Measurements from ENCODE around the gene NAPEPLD.
"Not testable (repeated sequence)": the region's sequence is repeated elsewhere in the genome, so short reads cannot be mapped to it uniquely, and the experiment has no call there.

The NAPEPLD gene

GRCh38 chr7:103148994-103149807 lies at the start of gene NAPEPLD:
NAPEPLD (minus strand) TSS chr7:103149099; CDS start chr7:103128776, 20,323 bp downstream.
- H3K27ac ChIP-seq: peak within 1 kb of the TSS; percentile 84 to 99 (median 97)
- H3K4me3 ChIP-seq: peak within 1 kb of the TSS; percentile 50 to 79 (median 59)

GRCh38 chr7:103198079-103198478 lies 49.2 kb upstream of the NAPEPLD start:
- H3K4me3 ChIP-seq: not testable (repeated sequence)

GRCh38 chr7:103195364-103195763 lies 46.5 kb upstream of the NAPEPLD start:
- not testable (repeated sequence) for H3K27ac ChIP-seq

More at GRCh38 chr7:103198079-103198478, 49.2 kb upstream of the NAPEPLD start:
- not testable (repeated sequence) for H3K27ac ChIP-seq

GRCh38 chr7:103172415-103173146 lies 23.7 kb upstream of the NAPEPLD start:
- H3K27ac ChIP-seq, H3K4me3 ChIP-seq: not testable (repeated sequence)

More at GRCh38 chr7:103195364-103195763, 46.5 kb upstream of the NAPEPLD start:
- not testable (repeated sequence) for H3K4me3 ChIP-seq

GRCh38 chr7:103171695-103172414 lies 23.0 kb upstream of the NAPEPLD start:
- not testable (repeated sequence) for H3K27ac ChIP-seq, H3K4me3 ChIP-seq

GRCh38 chr7:103166921-103167544 lies 18.1 kb upstream of the NAPEPLD start:
- H3K27ac ChIP-seq: not testable (repeated sequence)

GRCh38 chr7:103163087-103163825 lies 14.4 kb upstream of the NAPEPLD start:
- not testable (repeated sequence) for H3K4me3 ChIP-seq, H3K27ac ChIP-seq

More at GRCh38 chr7:103166921-103167544, 18.1 kb upstream of the NAPEPLD start:
- not testable (repeated sequence) for H3K4me3 ChIP-seq

- H3K4me3 ChIP-seq, H3K27ac ChIP-seq: not testable (repeated sequence)
These were observed 13.7 kb upstream of the NAPEPLD start for GRCh38 chr7:103162641-103163040.

GRCh38 chr7:103161998-103162616 lies 13.2 kb upstream of the NAPEPLD start:
- H3K27ac ChIP-seq, H3K4me3 ChIP-seq: not testable (repeated sequence)

- H3K4me3 ChIP-seq, H3K27ac ChIP-seq: not testable (repeated sequence)
These were observed 10.2 kb upstream of the NAPEPLD start for GRCh38 chr7:103159072-103159471.

GRCh38 chr7:103155331-103156024 lies 6.6 kb upstream of the NAPEPLD start:
- H3K4me3 ChIP-seq: peak overlapping the region in 1 of 7 experiments; percentile 4
- H3K27ac ChIP-seq: not testable (repeated sequence)

- Histone ChIP-seq H3K4me3 (no peak overlapping the region), H3K27ac (no peak overlapping the region)
These were observed 5.1 kb upstream of the NAPEPLD start for GRCh38 chr7:103154042-103154441.

GRCh38 chr7:103152744-103153617 lies 4.1 kb upstream of the NAPEPLD start:
- not testable (repeated sequence) for H3K4me3 ChIP-seq, H3K27ac ChIP-seq

- H3K4me3 ChIP-seq, H3K27ac ChIP-seq: not testable (repeated sequence)
These were observed 3.2 kb upstream of the NAPEPLD start for GRCh38 chr7:103151993-103152676.

GRCh38 chr7:103150192-103150591 lies 1.3 kb upstream of the NAPEPLD start:
- peak overlapping the region in 1 of 21 experiments; percentile 99 for H3K27ac ChIP-seq
- H3K4me3 ChIP-seq: peak overlapping the region in 2 of 7 experiments; percentile 50 to 69

- peak overlapping the region in 20 of 21 experiments; percentile 84 to 99 (median 97) for H3K27ac ChIP-seq
- peak overlapping the region; percentile 50 to 79 (median 59) for H3K4me3 ChIP-seq
These were observed 895 bp upstream of the NAPEPLD start for GRCh38 chr7:103149808-103150180.
